Measurements from ENCODE around the gene USH2A. TPM values are rescaled to one million over a fixed set of nuclear protein-coding genes. Genes with fewer than 3 reads are reported as not detected.

Gene USH2A
- total RNA-seq, 4 donors from 2014 or later = 0.14 TPM; not detected in 3

GRCh38 chr1:215987092-215987875 is 436.0 kb downstream of the USH2A start:
- no peaks in the 10 kb centered on the region for H3K36me3 ChIP-seq
- no peak for DNase-seq
- no peaks in the 10 kb centered on the region for H3K27me3 ChIP-seq
- intact Hi-C loops (cut with DNase I; ENCODE audit: low total_unique reads) = no loop called here
- H3K4me1 ChIP-seq = no peaks in the 10 kb centered on the region
- H3K9me3 ChIP-seq = no peaks in the 10 kb centered on the region
- H3K4me3 ChIP-seq = no peak overlapping the region
- TF ChIP-seq POLR2A (IDR thresholded peaks at IDR 0.05) = no peak
- no peak for TF ChIP-seq CTCF (IDR thresholded peaks at IDR 0.05)
- H3K27ac ChIP-seq = no peak overlapping the region

GRCh38 chr1:215986401-215986800 is 436.8 kb downstream of the USH2A start:
- intact Hi-C loops (cut with DNase I; ENCODE audit: low total_unique reads) = no loop called here
- Histone ChIP-seq H3K27me3 (no peaks in the 10 kb centered on the region), H3K36me3 (no peaks in the 10 kb centered on the region), H3K4me1 (no peaks in the 10 kb centered on the region), H3K9me3 (no peaks in the 10 kb centered on the region), H3K27ac (no peak overlapping the region), H3K4me3 (no peak overlapping the region)
- no peak for DNase-seq
- TF ChIP-seq POLR2A (IDR thresholded peaks at IDR 0.05) (no peak), CTCF (IDR thresholded peaks at IDR 0.05) (no peak)

GRCh38 chr1:215983680-215984079 is 439.6 kb downstream of the USH2A start:
- DNase-seq = no peak
- Histone ChIP-seq H3K4me3 (no peak overlapping the region), H3K27me3 (no peaks in the 10 kb centered on the region), H3K4me1 (no peaks in the 10 kb centered on the region), H3K9me3 (no peaks in the 10 kb centered on the region), H3K27ac (no peak overlapping the region), H3K36me3 (no peaks in the 10 kb centered on the region)
- intact Hi-C loops (cut with DNase I; ENCODE audit: low total_unique reads) = no loop called here
- TF ChIP-seq CTCF (IDR thresholded peaks at IDR 0.05) = no peak
- TF ChIP-seq POLR2A (IDR thresholded peaks at IDR 0.05) = no peak

- Histone ChIP-seq H3K27ac (no peak overlapping the region), H3K4me1 (no peaks in the 10 kb centered on the region), H3K4me3 (no peak overlapping the region), H3K27me3 (no peaks in the 10 kb centered on the region), H3K36me3 (no peaks in the 10 kb centered on the region), H3K9me3 (no peaks in the 10 kb centered on the region)
- no peak for DNase-seq
- intact Hi-C loops (cut with DNase I; ENCODE audit: low total_unique reads) = no loop called here
- TF ChIP-seq POLR2A (IDR thresholded peaks at IDR 0.05) = no peak
- TF ChIP-seq CTCF (IDR thresholded peaks at IDR 0.05) = no peak
Measured at GRCh38 chr1:215971793-215972441, 451.3 kb downstream of the USH2A start.

GRCh38 chr1:215970406-215970805 is 452.8 kb downstream of the USH2A start:
- intact Hi-C loops (cut with DNase I; ENCODE audit: low total_unique reads) = no loop called here
- TF ChIP-seq POLR2A (IDR thresholded peaks at IDR 0.05) (no peak), CTCF (IDR thresholded peaks at IDR 0.05) (no peak)

More at GRCh38 chr1:215970406-215970805, 452.8 kb downstream of the USH2A start:
- Histone ChIP-seq H3K36me3 (no peaks in the 10 kb centered on the region), H3K27me3 (no peaks in the 10 kb centered on the region), H3K9me3 (no peaks in the 10 kb centered on the region), H3K4me1 (no peaks in the 10 kb centered on the region), H3K4me3 (no peak overlapping the region), H3K27ac (no peak overlapping the region)
- no peak for DNase-seq
